Activated B cell treated with CpG ODN at 0.5 μM for 24 hours (primary cell): ENCODE data around the gene CRABP1. TPM values are rescaled to one million over a fixed set of nuclear protein-coding genes. Genes with fewer than 3 reads are reported as not detected.

Experiments
- ATAC-seq: fragments of 200-7000 bp; cut with Tn5 transposase; one replicate; pipeline ENCODE4 v1.10.0; 2021; ENCODE audit warnings: low read depth, mild to moderate bottlenecking, moderate library complexity
- CTCF ChIA-PET: fragments of 350-600 bp; sonication (Branson Sonifier 250); formaldehyde crosslinking; loops from one replicate; lab custom pipeline; 2021; ENCODE audit warnings: antibody characterized with exemption; lab: Charles Lee
- POLR2A ChIA-PET: fragments of 350-600 bp; sonication (Branson Sonifier 250); formaldehyde crosslinking; loops from one replicate; lab custom pipeline; 2021; ENCODE audit warnings: antibody characterized with exemption; lab: Charles Lee
- DNase-seq: peaks from one replicate; pipeline ENCODE4 v3.0.0; 2022
- H3K27ac Mint-ChIP-seq: one replicate; pipeline ENCODE4 v1.8.0; 2020; ENCODE audit warnings: mixed read lengths
- H3K27me3 Mint-ChIP-seq: one replicate; pipeline ENCODE4 v1.8.0; 2021; ENCODE audit warnings: mixed read lengths
- H3K36me3 Mint-ChIP-seq: one replicate; pipeline ENCODE4 v1.8.0; 2021; ENCODE audit warnings: low read depth, mixed read lengths
- H3K4me1 Mint-ChIP-seq: one replicate; pipeline ENCODE4 v1.8.0; 2021; ENCODE audit warnings: mixed read lengths
- H3K4me3 Mint-ChIP-seq: one replicate; pipeline ENCODE4 v1.8.0; 2020; ENCODE audit warnings: mild to moderate bottlenecking, mixed read lengths
- H3K9me3 Mint-ChIP-seq: one replicate; pipeline ENCODE4 v1.8.0; 2020; ENCODE audit warnings: mixed read lengths
- CTCF ChIP-seq: fragments of 200-600 bp; IDR thresholded peaks from one replicate; pipeline ENCODE4 v1.8.0; 2022; ENCODE audit warnings: antibody characterized with exemption, mild to moderate bottlenecking
- intact Hi-C: fragments of 100-400 bp; cut with micrococcal nuclease; formaldehyde crosslinking; loops from one replicate; pipeline ENCODE4 v1.15.1; 2024
- total RNA-seq: library from RNA; stranded (reverse); gene quantifications from 2 replicates; pipeline ENCODE4 v1.2.3, GENCODE V29; 2022

CRABP1 gene
- total RNA-seq, 1 donor from 2014 or later = not detected

GRCh38 chr15:78299101-78299930 lies 40.8 kb upstream of the CRABP1 start, which contains the start of gene SKIC8:
TSS of gene SKIC8 (minus strand) at chr15:78299609. CDS start at chr15:78295686, 3,923 bp downstream.
- no peaks in the 10 kb centered on the region for H3K27me3 Mint-ChIP-seq
- H3K4me1 Mint-ChIP-seq = peaks cover 23% of the 10 kb centered on the region
- no peak for TF ChIP-seq CTCF
- DNase-seq (peak; percentile 89), ATAC-seq (peak; percentile 97)
- POLR2A ChIA-PET = interaction anchor here (0.6 to 2.8 kb wide), 15 partner anchors 8 to 678 kb away, joined by 3 to 30 read pairs (median 4); partner anchors contain the start of genes DNAJA4, IDH3A, IREB2 and PSMA4
- no peaks in the 10 kb centered on the region for H3K9me3 Mint-ChIP-seq
- peaks cover 18% of the 10 kb centered on the region for H3K36me3 Mint-ChIP-seq
- H3K4me3 Mint-ChIP-seq = peak within 1 kb of the TSS; percentile 98
- H3K27ac Mint-ChIP-seq = peak within 1 kb of the TSS; percentile 87
- intact Hi-C loops = loop anchor here (1.0 to 2.0 kb wide), 2 partner anchors 35 to 138 kb away; partner anchors contain the start of gene DNAJA4
- CTCF ChIA-PET = interaction anchor here (1.3 kb wide), 1 partner anchor 191 kb away, joined by 4 read pairs; no protein-coding TSS in a partner anchor

- H3K27me3 Mint-ChIP-seq = peaks cover 3% of the 10 kb centered on the region
- peaks cover 23% of the 10 kb centered on the region for H3K4me1 Mint-ChIP-seq
- DNase-seq (no peak), ATAC-seq (no peak)
- ChIA-PET POLR2A (interaction anchor here (0.6 kb wide), 1 partner anchor 86 kb away, joined by 3 read pairs; no protein-coding TSS in a partner anchor), CTCF (no interaction called here)
- H3K36me3 Mint-ChIP-seq = peaks cover 7% of the 10 kb centered on the region
- TF ChIP-seq CTCF = no peak
- no peak overlapping the region for H3K27ac Mint-ChIP-seq
- no peaks in the 10 kb centered on the region for H3K9me3 Mint-ChIP-seq
- intact Hi-C loops = no loop called here
- H3K4me3 Mint-ChIP-seq = peak overlapping the region; percentile 16
These were observed 38.8 kb upstream of the CRABP1 start for GRCh38 chr15:78301326-78301725.

GRCh38 chr15:78301828-78302227 lies 38.3 kb upstream of the CRABP1 start:
- ChIA-PET POLR2A (no interaction called here), CTCF (no interaction called here)
- Mint-ChIP-seq H3K36me3 (peaks cover 7% of the 10 kb centered on the region), H3K4me3 (peak overlapping the region; percentile 16), H3K27me3 (peaks cover 6% of the 10 kb centered on the region), H3K4me1 (peaks cover 23% of the 10 kb centered on the region), H3K9me3 (no peaks in the 10 kb centered on the region), H3K27ac (no peak overlapping the region)
- intact Hi-C loops = no loop called here
- TF ChIP-seq CTCF = no peak
- no peak for ATAC-seq
- DNase-seq = no peak

- Mint-ChIP-seq H3K4me1 (peaks cover 19% of the 10 kb centered on the region), H3K36me3 (peaks cover 7% of the 10 kb centered on the region), H3K4me3 (no peak overlapping the region), H3K27ac (no peak overlapping the region), H3K9me3 (no peaks in the 10 kb centered on the region), H3K27me3 (peaks cover 6% of the 10 kb centered on the region)
- intact Hi-C loops = no loop called here
- CTCF ChIA-PET = no interaction called here
- DNase-seq = no peak
- POLR2A ChIA-PET = no interaction called here
- TF ChIP-seq CTCF = no peak
- ATAC-seq = no peak
These were observed 37.4 kb upstream of the CRABP1 start for GRCh38 chr15:78302579-78303312.
